NCI-H2227 (cell line): ENCODE data around the gene GIGYF2.
"Not testable (repeated sequence)": the region's sequence is repeated elsewhere in the genome, so short reads cannot be mapped to it uniquely, and the experiment has no call there.

ENCODE experiments used
- DNase-seq: peaks from one replicate; lab custom pipeline; 2025; ENCODE audit not compliant: unreplicated experiment; lab: John Stamatoyannopoulos, UW

The GIGYF2 gene

GRCh38 chr2:232800166-232800565 is 103.0 kb downstream of the GIGYF2 start:
- no peak for DNase-seq

GRCh38 chr2:232802091-232802490 is 105.0 kb downstream of the GIGYF2 start:
- DNase-seq = no peak

- DNase-seq = no peak
Observed at GRCh38 chr2:232809349-232810124, 112.4 kb downstream of the GIGYF2 start.

GRCh38 chr2:232810444-232810843 is 113.3 kb downstream of the GIGYF2 start:
- no peak for DNase-seq

GRCh38 chr2:232815569-232815968 is 118.4 kb downstream of the GIGYF2 start:
- DNase-seq = no peak

GRCh38 chr2:232816657-232817056 is 119.5 kb downstream of the GIGYF2 start:
- no peak for DNase-seq

- no peak for DNase-seq
Observed at GRCh38 chr2:232817756-232818155, 120.6 kb downstream of the GIGYF2 start.

GRCh38 chr2:232829988-232830387 is 132.9 kb downstream of the GIGYF2 start:
- no peak for DNase-seq

GRCh38 chr2:232831496-232831895 is 134.4 kb downstream of the GIGYF2 start:
- no peak for DNase-seq

- DNase-seq = no peak
Observed at GRCh38 chr2:232833830-232834229, 136.7 kb downstream of the GIGYF2 start.

- DNase-seq = no peak
Observed at GRCh38 chr2:232835687-232836208, 138.6 kb downstream of the GIGYF2 start.

GRCh38 chr2:232836934-232837333 is 139.8 kb downstream of the GIGYF2 start:
- no peak for DNase-seq

- no peak for DNase-seq
Observed at GRCh38 chr2:232838406-232838874, 141.3 kb downstream of the GIGYF2 start.

GRCh38 chr2:232839411-232840079 is 142.4 kb downstream of the GIGYF2 start:
- DNase-seq = no peak

- no peak for DNase-seq
Observed at GRCh38 chr2:232842689-232843088, 145.6 kb downstream of the GIGYF2 start.

GRCh38 chr2:232843834-232844233 is 146.7 kb downstream of the GIGYF2 start:
- peak; percentile 3 for DNase-seq

- no peak for DNase-seq
Observed at GRCh38 chr2:232846055-232846454, 148.9 kb downstream of the GIGYF2 start.

- DNase-seq = no peak
Observed at GRCh38 chr2:232850039-232850438, 152.9 kb downstream of the GIGYF2 start.

GRCh38 chr2:232852081-232852480 is 154.9 kb downstream of the GIGYF2 start:
- DNase-seq = not testable (repeated sequence)

- no peak for DNase-seq
Observed at GRCh38 chr2:232852676-232853075, 155.5 kb downstream of the GIGYF2 start.

GRCh38 chr2:232854082-232854481 is 157.0 kb downstream of the GIGYF2 start:
- no peak for DNase-seq

- DNase-seq = no peak
Observed at GRCh38 chr2:232857158-232857563, 160.0 kb downstream of the GIGYF2 start.
